MM.1S (cell line): ENCODE measurements around the gene SYT13.

Experiments used
- CTCF ChIP-seq: fragments of 300-600 bp; sonication (generic); IDR thresholded peaks from 2 replicates; pipeline ENCODE4 v1.5.1; 2016; ENCODE audit warnings: antibody characterized with exemption, low read length, mixed read lengths
- EZH2 ChIP-seq: fragments of 300-600 bp; sonication (generic); optimal IDR thresholded peaks from 2 replicates; pipeline ENCODE3; 2017; ENCODE audit warnings: low read depth, mild to moderate bottlenecking, antibody characterized with exemption, low read length, mixed read lengths
- EZH2phosphoT487 ChIP-seq: fragments of 300-600 bp; sonication (generic); IDR thresholded peaks from 2 replicates; pipeline ENCODE4 v1.6.1; 2018; ENCODE audit warnings: antibody characterized with exemption, low read length

- TF ChIP-seq CTCF (no peak), EZH2 (no peak), EZH2phosphoT487 (no peak)
These were observed 59.2 kb downstream of the SYT13 start for GRCh38 chr11:45226901-45227300.
